Measurements from ENCODE around the gene SDF4.

SDF4 gene

DNA sequence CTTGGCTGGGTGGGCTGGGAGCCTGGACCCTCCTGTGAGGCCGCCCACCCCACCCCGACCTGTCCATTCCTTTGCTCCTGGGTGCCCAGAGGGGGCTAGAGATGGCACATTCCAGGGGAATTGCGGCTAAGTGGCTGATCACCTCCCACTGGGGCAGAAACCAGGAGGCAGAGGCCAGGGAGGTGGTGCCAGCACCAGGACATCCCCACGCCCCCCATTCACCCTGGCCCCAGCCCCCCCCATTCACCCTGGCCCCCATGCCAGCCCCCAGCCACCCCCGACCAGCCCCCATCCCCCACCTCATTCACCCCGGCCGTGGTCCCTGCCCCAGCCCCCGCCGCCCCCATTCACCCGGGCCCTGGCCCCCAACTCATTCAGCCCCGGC is 8.5 kb upstream of the SDF4 start:
- H3K9me3 ChIP-seq (ENCODE audit: control insufficient read depth, insufficient read depth, low read depth, low read length): no peaks in the 10 kb centered on the region
- H3K4me1 ChIP-seq (ENCODE audit: control insufficient read depth, insufficient read depth, low read length): no peaks in the 10 kb centered on the region
- H3K27ac ChIP-seq (ENCODE audit: extremely low read depth, low read depth, low read length): no peak overlapping the region
- no peaks in the 10 kb centered on the region for H3K36me3 ChIP-seq (ENCODE audit: control insufficient read depth in 2 of 2, insufficient read depth in 1 of 2, low read length in 2 of 2)
- TF ChIP-seq GLIS1 (tag by site-specific recombination; IDR thresholded peaks at IDR 0.05) (peak; percentile 39), KLF10 (tag by site-specific recombination; IDR thresholded peaks at IDR 0.05) (no peak)
- TF ChIP-seq, protein P1, sequence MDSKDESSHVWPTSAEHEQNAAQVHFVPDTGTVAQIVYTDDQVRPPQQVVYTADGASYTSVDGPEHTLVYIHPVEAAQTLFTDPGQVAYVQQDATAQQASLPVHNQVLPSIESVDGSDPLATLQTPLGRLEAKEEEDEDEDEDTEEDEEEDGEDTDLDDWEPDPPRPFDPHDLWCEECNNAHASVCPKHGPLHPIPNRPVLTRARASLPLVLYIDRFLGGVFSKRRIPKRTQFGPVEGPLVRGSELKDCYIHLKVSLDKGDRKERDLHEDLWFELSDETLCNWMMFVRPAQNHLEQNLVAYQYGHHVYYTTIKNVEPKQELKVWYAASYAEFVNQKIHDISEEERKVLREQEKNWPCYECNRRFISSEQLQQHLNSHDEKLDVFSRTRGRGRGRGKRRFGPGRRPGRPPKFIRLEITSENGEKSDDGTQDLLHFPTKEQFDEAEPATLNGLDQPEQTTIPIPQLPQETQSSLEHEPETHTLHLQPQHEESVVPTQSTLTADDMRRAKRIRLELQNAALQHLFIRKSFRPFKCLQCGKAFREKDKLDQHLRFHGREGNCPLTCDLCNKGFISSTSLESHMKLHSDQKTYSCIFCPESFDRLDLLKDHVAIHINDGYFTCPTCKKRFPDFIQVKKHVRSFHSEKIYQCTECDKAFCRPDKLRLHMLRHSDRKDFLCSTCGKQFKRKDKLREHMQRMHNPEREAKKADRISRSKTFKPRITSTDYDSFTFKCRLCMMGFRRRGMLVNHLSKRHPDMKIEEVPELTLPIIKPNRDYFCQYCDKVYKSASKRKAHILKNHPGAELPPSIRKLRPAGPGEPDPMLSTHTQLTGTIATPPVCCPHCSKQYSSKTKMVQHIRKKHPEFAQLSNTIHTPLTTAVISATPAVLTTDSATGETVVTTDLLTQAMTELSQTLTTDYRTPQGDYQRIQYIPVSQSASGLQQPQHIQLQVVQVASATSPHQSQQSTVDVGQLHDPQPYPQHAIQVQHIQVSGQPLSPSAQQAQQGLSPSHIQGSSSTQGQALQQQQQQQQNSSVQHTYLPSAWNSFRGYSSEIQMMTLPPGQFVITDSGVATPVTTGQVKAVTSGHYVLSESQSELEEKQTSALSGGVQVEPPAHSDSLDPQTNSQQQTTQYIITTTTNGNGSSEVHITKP (tag by site-specific recombination; IDR thresholded peaks at IDR 0.05): peak; percentile 43; the same call in 1 of the 2 replicates
- ChIA-PET CTCF (no interaction called here), POLR2A (no interaction called here)
- no peak overlapping the region for H3K4me3 ChIP-seq (ENCODE audit: low read depth, low read length)

DNA sequence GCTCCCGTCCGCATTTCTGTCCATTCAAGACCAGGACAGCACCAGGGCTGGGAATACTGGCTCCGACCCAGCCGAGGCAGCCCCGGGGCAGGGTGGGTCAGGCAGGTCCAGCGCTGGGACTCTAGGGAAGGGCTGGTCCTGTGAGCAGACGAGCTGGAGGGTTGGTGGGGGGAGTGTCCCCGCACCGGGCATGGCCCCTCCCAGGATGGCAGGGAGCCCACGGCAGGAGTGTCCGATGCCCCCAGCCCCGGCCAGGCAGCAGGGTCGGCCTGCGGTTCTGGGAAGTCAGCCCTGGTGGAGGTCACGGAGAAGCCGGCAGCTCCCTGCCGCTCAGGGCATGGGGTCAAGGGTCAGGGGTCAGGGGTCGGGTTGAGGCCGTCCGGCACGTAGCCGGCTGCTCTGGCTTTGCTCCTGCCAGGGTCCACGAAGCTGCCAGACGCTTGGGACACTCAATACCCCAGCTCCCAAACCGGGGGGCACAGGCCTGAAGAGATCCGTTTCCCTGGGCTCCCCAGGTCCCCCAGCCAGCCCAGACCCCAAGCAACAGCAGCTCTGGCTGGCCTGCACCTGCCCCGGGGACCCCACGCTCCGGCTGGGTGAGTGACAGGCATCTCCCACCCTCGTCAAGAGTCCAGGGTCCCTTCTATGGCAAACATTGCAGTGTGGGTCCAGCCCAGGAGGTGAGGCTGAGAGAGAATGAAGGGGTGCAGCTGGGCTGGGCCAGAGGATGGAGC is 8.0 kb upstream of the SDF4 start:
- Histone ChIP-seq H3K9me3 (ENCODE audit: control insufficient read depth, insufficient read depth, low read depth, low read length) (no peaks in the 10 kb centered on the region), H3K27ac (ENCODE audit: extremely low read depth, low read depth, low read length) (no peak overlapping the region), H3K4me3 (ENCODE audit: low read depth, low read length) (no peak overlapping the region), H3K36me3 (ENCODE audit: control insufficient read depth in 2 of 2, insufficient read depth in 1 of 2, low read length in 2 of 2) (peaks cover 0 to 1% of the 10 kb centered on the region in 2 experiments; a peak in 1 of 3 replicates), H3K4me1 (ENCODE audit: control insufficient read depth, insufficient read depth, low read length) (no peaks in the 10 kb centered on the region)
- TF ChIP-seq KLF10 (tag by site-specific recombination; IDR thresholded peaks at IDR 0.05) (peak; percentile 23; the same call in 1 of the 2 replicates), ZNF600 (tag by site-specific recombination; IDR thresholded peaks at IDR 0.05) (peak; percentile 71; the same call in 1 of the 2 replicates), BCL11B (tag by site-specific recombination; IDR thresholded peaks at IDR 0.05; ENCODE audit: low read depth) (peak; percentile 99), ZNF138 (tag by site-specific recombination; IDR thresholded peaks at IDR 0.05; ENCODE audit: borderline replicate concordance) (no peak), GLIS2 (tag by site-specific recombination; IDR thresholded peaks at IDR 0.05) (0 out of 2 replicates have a peak, but pooled peaks have one; percentile 13), ZBTB8A (tag by site-specific recombination; IDR thresholded peaks at IDR 0.05) (no peak), KLF8 (tag by site-specific recombination; IDR thresholded peaks at IDR 0.05) (0 out of 2 replicates have a peak, but pooled peaks have one; percentile 9), ZFP37 (tag by site-specific recombination; IDR thresholded peaks at IDR 0.05) (no peak), SP3 (tag by site-specific recombination; IDR thresholded peaks at IDR 0.05) (no peak), SP2 (tag by site-specific recombination; IDR thresholded peaks at IDR 0.05) (no peak), KLF9 (tag by site-specific recombination; IDR thresholded peaks at IDR 0.05; ENCODE audit: low read depth) (0 out of 2 replicates have a peak, but pooled peaks have one; percentile 26), ZBTB7A (tag by site-specific recombination; IDR thresholded peaks at IDR 0.05; ENCODE audit: low read depth) (0 out of 2 replicates have a peak, but pooled peaks have one; percentile 34), BCL11A (tag by site-specific recombination; IDR thresholded peaks at IDR 0.05; ENCODE audit: low read depth) (peak; percentile 100), ZNF146 (tag by site-specific recombination; IDR thresholded peaks at IDR 0.05) (0 out of 2 replicates have a peak, but pooled peaks have one; percentile 2), ZNF221 (tag by site-specific recombination; IDR thresholded peaks at IDR 0.05; ENCODE audit: borderline replicate concordance) (no peak)
- TF ChIP-seq, protein P2, sequence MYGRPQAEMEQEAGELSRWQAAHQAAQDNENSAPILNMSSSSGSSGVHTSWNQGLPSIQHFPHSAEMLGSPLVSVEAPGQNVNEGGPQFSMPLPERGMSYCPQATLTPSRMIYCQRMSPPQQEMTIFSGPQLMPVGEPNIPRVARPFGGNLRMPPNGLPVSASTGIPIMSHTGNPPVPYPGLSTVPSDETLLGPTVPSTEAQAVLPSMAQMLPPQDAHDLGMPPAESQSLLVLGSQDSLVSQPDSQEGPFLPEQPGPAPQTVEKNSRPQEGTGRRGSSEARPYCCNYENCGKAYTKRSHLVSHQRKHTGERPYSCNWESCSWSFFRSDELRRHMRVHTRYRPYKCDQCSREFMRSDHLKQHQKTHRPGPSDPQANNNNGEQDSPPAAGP (tag by site-specific recombination; IDR thresholded peaks at IDR 0.05): peak; percentile 74; the same call in 1 of the 2 replicates
- TF ChIP-seq, protein P3, sequence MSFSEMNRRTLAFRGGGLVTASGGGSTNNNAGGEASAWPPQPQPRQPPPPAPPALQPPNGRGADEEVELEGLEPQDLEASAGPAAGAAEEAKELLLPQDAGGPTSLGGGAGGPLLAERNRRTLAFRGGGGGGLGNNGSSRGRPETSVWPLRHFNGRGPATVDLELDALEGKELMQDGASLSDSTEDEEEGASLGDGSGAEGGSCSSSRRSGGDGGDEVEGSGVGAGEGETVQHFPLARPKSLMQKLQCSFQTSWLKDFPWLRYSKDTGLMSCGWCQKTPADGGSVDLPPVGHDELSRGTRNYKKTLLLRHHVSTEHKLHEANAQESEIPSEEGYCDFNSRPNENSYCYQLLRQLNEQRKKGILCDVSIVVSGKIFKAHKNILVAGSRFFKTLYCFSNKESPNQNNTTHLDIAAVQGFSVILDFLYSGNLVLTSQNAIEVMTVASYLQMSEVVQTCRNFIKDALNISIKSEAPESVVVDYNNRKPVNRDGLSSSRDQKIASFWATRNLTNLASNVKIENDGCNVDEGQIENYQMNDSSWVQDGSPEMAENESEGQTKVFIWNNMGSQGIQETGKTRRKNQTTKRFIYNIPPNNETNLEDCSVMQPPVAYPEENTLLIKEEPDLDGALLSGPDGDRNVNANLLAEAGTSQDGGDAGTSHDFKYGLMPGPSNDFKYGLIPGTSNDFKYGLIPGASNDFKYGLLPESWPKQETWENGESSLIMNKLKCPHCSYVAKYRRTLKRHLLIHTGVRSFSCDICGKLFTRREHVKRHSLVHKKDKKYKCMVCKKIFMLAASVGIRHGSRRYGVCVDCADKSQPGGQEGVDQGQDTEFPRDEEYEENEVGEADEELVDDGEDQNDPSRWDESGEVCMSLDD (tag by site-specific recombination; IDR thresholded peaks at IDR 0.05): 0 out of 2 replicates have a peak, but pooled peaks have one; percentile 13
- TF ChIP-seq, protein P4, sequence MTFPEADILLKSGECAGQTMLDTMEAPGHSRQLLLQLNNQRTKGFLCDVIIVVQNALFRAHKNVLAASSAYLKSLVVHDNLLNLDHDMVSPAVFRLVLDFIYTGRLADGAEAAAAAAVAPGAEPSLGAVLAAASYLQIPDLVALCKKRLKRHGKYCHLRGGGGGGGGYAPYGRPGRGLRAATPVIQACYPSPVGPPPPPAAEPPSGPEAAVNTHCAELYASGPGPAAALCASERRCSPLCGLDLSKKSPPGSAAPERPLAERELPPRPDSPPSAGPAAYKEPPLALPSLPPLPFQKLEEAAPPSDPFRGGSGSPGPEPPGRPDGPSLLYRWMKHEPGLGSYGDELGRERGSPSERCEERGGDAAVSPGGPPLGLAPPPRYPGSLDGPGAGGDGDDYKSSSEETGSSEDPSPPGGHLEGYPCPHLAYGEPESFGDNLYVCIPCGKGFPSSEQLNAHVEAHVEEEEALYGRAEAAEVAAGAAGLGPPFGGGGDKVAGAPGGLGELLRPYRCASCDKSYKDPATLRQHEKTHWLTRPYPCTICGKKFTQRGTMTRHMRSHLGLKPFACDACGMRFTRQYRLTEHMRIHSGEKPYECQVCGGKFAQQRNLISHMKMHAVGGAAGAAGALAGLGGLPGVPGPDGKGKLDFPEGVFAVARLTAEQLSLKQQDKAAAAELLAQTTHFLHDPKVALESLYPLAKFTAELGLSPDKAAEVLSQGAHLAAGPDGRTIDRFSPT (tag by site-specific recombination; IDR thresholded peaks at IDR 0.05): peak; percentile 79
- CTCF ChIA-PET: no interaction called here
- POLR2A ChIA-PET: interaction anchor here (0.5 to 1.5 kb wide), 2 partner anchors 27 to 110 kb away, joined by 4 to 5 read pairs; no protein-coding TSS in a partner anchor
